GM10266 (cell line): ENCODE measurements around the gene SNX20.

Source experiments
- DNase-seq: peaks from one replicate; pipeline ENCODE4 v3.0.0; 2012; ENCODE audit errors: extremely low spot score
- TF ChIP-seq, protein P1 (sequence below): IDR thresholded peaks from 2 replicates; pipeline ENCODE4 v1.5.1; 2012; ENCODE audit warnings: mild to moderate bottlenecking, low read depth; ENCODE audit not compliant: control insufficient read depth, insufficient read depth; ENCODE audit errors: missing control alignments

Gene SNX20

DNA sequence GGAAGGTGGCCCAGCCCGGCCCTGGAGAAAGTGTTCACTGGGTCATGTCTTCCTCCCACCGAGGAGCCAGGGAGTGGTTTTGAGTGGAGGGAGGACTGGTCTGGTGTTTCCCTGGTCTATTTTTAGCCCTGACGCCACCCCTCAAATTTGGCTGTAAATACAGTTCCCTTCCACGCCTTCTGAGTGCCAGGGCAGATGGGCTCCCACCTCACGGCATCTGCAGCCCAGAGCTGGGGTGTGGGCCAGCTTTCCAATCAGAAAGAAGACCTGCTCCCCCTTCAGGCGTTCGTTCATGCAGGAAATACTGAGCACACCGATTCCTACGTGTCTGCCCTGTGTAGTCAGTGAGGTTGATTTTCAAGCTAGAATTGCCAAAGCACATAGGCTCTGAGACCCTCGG, 53.7 kb downstream of the SNX20 start:
- peak; percentile 64 for DNase-seq
- TF ChIP-seq, protein P1, sequence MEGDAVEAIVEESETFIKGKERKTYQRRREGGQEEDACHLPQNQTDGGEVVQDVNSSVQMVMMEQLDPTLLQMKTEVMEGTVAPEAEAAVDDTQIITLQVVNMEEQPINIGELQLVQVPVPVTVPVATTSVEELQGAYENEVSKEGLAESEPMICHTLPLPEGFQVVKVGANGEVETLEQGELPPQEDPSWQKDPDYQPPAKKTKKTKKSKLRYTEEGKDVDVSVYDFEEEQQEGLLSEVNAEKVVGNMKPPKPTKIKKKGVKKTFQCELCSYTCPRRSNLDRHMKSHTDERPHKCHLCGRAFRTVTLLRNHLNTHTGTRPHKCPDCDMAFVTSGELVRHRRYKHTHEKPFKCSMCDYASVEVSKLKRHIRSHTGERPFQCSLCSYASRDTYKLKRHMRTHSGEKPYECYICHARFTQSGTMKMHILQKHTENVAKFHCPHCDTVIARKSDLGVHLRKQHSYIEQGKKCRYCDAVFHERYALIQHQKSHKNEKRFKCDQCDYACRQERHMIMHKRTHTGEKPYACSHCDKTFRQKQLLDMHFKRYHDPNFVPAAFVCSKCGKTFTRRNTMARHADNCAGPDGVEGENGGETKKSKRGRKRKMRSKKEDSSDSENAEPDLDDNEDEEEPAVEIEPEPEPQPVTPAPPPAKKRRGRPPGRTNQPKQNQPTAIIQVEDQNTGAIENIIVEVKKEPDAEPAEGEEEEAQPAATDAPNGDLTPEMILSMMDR = peak; percentile 53

DNA sequence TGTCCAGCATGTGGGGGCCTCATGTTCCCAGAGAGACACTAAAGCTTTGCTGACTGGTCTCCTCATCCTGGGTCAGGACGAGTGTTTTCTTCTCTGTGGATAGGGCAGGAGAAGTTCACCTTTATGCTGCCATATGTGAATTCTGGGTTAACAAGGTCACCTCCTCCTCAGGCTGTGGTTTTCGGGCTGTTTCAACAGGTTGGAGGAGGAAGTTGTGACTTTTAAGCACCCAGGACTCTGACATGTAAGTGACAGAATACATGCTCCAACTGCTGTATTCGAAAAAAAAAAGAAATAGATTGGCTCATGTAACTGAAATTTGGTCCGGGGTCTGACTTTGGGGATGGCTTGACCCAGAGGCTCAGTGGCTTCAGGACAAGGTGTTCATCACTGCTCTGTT, 54.2 kb downstream of the SNX20 start:
- TF ChIP-seq, protein P1 = no peak
- DNase-seq = no peak

- no peak for DNase-seq
- TF ChIP-seq, protein P1 = no peak
Observed at GRCh38 chr16:50625374-50625773, 55.7 kb downstream of the SNX20 start.

- TF ChIP-seq, protein P1 = no peak
- DNase-seq = no peak
Observed at GRCh38 chr16:50624449-50624970, 56.6 kb downstream of the SNX20 start.

GRCh38 chr16:50622643-50623369, 58.3 kb downstream of the SNX20 start:
- no peak for DNase-seq
- TF ChIP-seq, protein P1 = no peak

DNA sequence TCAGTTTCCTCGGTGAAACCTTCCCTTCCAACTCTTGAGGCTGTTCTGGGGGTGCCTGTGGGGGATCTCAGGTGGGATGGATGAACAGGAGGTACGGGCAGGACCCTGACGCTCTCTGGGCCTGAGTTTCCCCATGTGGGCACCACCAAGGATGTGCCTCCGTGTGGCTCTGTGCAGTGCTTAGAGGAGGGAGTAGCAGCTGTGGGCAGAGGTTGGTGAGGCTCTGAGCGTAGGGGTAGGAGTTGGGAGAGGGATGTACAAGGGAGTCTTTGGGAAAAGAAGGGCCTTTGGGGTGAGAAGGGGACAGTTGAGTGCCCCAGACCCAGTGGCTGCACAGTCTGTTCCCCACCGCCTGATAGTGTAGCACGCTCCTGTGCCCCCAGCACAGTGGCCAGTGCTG, 59.1 kb downstream of the SNX20 start:
- TF ChIP-seq, protein P1 = no peak
- DNase-seq = no peak
